GM23338 (cell line): Measurements from ENCODE around the gene RSRC1. TPM values are rescaled to one million over a fixed set of nuclear protein-coding genes. Genes with fewer than 3 reads are reported as not detected.

Source experiments
- ATAC-seq: fragments of 200-7000 bp; cut with Tn5 transposase; 3 replicates; pipeline ENCODE4 v1.9.1; 2020
- DNase-seq: peaks from one replicate; pipeline ENCODE4 v3.0.0-alpha.2; 2015; ENCODE audit warnings: low spot score
- H2AFZ ChIP-seq: fragments of 200-600 bp; sonication (generic); 2 replicates; pipeline ENCODE4 v1.8.0; 2016; ENCODE audit warnings: antibody characterized with exemption, mild to moderate bottlenecking, moderate library complexity
- H3F3A ChIP-seq: fragments of 200-600 bp; sonication (generic); replicated peaks from 2 replicates; pipeline ENCODE4 v1.8.0; 2017; ENCODE audit warnings: antibody characterized with exemption, mixed run types, low read depth
- H3K27ac ChIP-seq: fragments of 200-600 bp; sonication (generic); 2 replicates; pipeline ENCODE4 v1.6.1; 2016; ENCODE audit warnings: low read depth
- H3K27me3 ChIP-seq: fragments of 200-600 bp; sonication (generic); 2 replicates; pipeline ENCODE4 v1.8.0; 2016; ENCODE audit warnings: mild to moderate bottlenecking, mixed run types, moderate library complexity; ENCODE audit not compliant: insufficient read depth
- H3K36me3 ChIP-seq: fragments of 200-600 bp; sonication (generic); 2 replicates; pipeline ENCODE4 v1.8.0; 2016; ENCODE audit warnings: mild to moderate bottlenecking; ENCODE audit not compliant: insufficient read depth
- H3K4me1 ChIP-seq: fragments of 200-600 bp; sonication (generic); 2 replicates; pipeline ENCODE4 v1.8.0; 2016; ENCODE audit warnings: mild to moderate bottlenecking, moderate library complexity; ENCODE audit not compliant: insufficient read depth
- H3K4me2 ChIP-seq: fragments of 200-600 bp; sonication (generic); 2 replicates; pipeline ENCODE4 v1.7.1; 2017; ENCODE audit warnings: mixed run types
- H3K4me3 ChIP-seq: fragments of 200-600 bp; sonication (generic); 2 replicates; pipeline ENCODE4 v1.6.1; 2016; ENCODE audit warnings: mixed run types
- H3K79me2 ChIP-seq: fragments of 200-600 bp; sonication (generic); replicated peaks from 2 replicates; pipeline ENCODE4 v1.8.0; 2017; ENCODE audit warnings: mild to moderate bottlenecking; ENCODE audit not compliant: insufficient read depth
- H3K9me2 ChIP-seq: fragments of 200-600 bp; sonication (generic); 2 replicates; pipeline ENCODE4 v1.8.0; 2017; ENCODE audit not compliant: insufficient read depth
- H4K20me1 ChIP-seq: fragments of 200-600 bp; sonication (generic); replicated peaks from 2 replicates; pipeline ENCODE4 v1.8.0; 2017; ENCODE audit warnings: mild to moderate bottlenecking; ENCODE audit not compliant: insufficient read depth
- H3K27ac Mint-ChIP-seq: 2 replicates; pipeline ENCODE4 v1.8.0; 2020; ENCODE audit warnings: inconsistent platforms, mild to moderate bottlenecking, moderate library complexity, mixed read lengths
- H3K27me3 Mint-ChIP-seq: 3 replicates; pipeline ENCODE4 v1.8.0; 2022; ENCODE audit warnings: low read depth, mild to moderate bottlenecking, moderate library complexity, mixed read lengths, inconsistent platforms; ENCODE audit not compliant: insufficient read depth, poor library complexity
- H3K36me3 Mint-ChIP-seq: 3 replicates; pipeline ENCODE4 v1.8.0; 2021; ENCODE audit warnings: low read depth, mild to moderate bottlenecking, inconsistent platforms, moderate library complexity, mixed read lengths
- H3K4me1 Mint-ChIP-seq: 3 replicates; pipeline ENCODE4 v1.8.0; 2020; ENCODE audit warnings: mild to moderate bottlenecking, inconsistent platforms, mixed read lengths
- H3K4me3 Mint-ChIP-seq: 3 replicates; pipeline ENCODE4 v1.8.0; 2021; ENCODE audit warnings: moderate library complexity, mild to moderate bottlenecking, inconsistent platforms, mixed read lengths
- H3K9me3 Mint-ChIP-seq: 3 replicates; pipeline ENCODE4 v1.8.0; 2020; ENCODE audit warnings: moderate library complexity, mild to moderate bottlenecking, inconsistent platforms, mixed read lengths
- CREB1 ChIP-seq: fragments of 250-450 bp; sonication (Bioruptor Pico); IDR thresholded peaks from 2 replicates; pipeline ENCODE4 v1.5.0; 2020; ENCODE audit warnings: low read depth, mild to moderate bottlenecking, moderate library complexity
- EZH2 ChIP-seq: fragments of 200-600 bp; sonication (generic); IDR thresholded peaks from one replicate; pipeline ENCODE4 v1.8.0; 2017; ENCODE audit warnings: antibody characterized with exemption, mild to moderate bottlenecking, low read depth; ENCODE audit not compliant: unreplicated experiment
- EZH2phosphoT487 ChIP-seq: fragments of 200-600 bp; sonication (generic); IDR thresholded peaks from one replicate; pipeline ENCODE4 v1.8.1; 2018; ENCODE audit warnings: antibody characterized with exemption; ENCODE audit not compliant: unreplicated experiment
- JUNB ChIP-seq: IDR thresholded peaks from one replicate; pipeline ENCODE4 v1.6.1; 2016; ENCODE audit warnings: antibody characterized with exemption; ENCODE audit not compliant: unreplicated experiment
- NANOG ChIP-seq: IDR thresholded peaks from 2 replicates; pipeline ENCODE4 v1.6.1; 2016; ENCODE audit warnings: antibody characterized with exemption, borderline replicate concordance
- POLR2AphosphoS5 ChIP-seq: IDR thresholded peaks from 2 replicates; pipeline ENCODE4 v1.6.1; 2016; ENCODE audit warnings: antibody characterized with exemption, low read depth
- STAT1 ChIP-seq: IDR thresholded peaks from one replicate; pipeline ENCODE4 v1.6.1; 2016; ENCODE audit warnings: antibody characterized with exemption; ENCODE audit not compliant: unreplicated experiment
- ZNF114 ChIP-seq: fragments of 250-450 bp; sonication (Bioruptor Pico); IDR thresholded peaks from 2 replicates; pipeline ENCODE4 v1.5.0; 2020; ENCODE audit warnings: mild to moderate bottlenecking, moderate library complexity
- ZNF331 ChIP-seq: fragments of 250-450 bp; sonication (Bioruptor Pico); IDR thresholded peaks from 2 replicates; pipeline ENCODE4 v1.5.0; 2020; ENCODE audit warnings: low read depth, mild to moderate bottlenecking, moderate library complexity
- polyA plus RNA-seq: library from polyadenylated mRNA; unstranded; fragments of >200 nt; fragmentation: Nextera tagmentation; extraction: Ambion mirVana; gene quantifications from 2 replicates; pipeline ENCODE4 v1.2.1, GENCODE V29; 2016
- total RNA-seq: library from RNA; depleted of rRNA; stranded (reverse); fragments of >200 nt; shearing (Covaris generic); gene quantifications from 2 replicates; pipeline ENCODE4 v1.2.3, GENCODE V29; 2014
- TF ChIP-seq, protein P1 (sequence below), 2 experiments: fragments of 200-600 bp in 1 of 2; sonication (generic) in 1 of 2; conservative IDR thresholded peaks; 2 replicates each; pipeline versions ENCODE4 v1.5.1 to v1.6.1; 2016 to 2017; ENCODE audit warnings: antibody characterized with exemption in 2 of 2, low read depth in 2 of 2, mild to moderate bottlenecking in 2 of 2, moderate library complexity in 1 of 2
- TF ChIP-seq, protein P2 (sequence below): fragments of 250-450 bp; sonication (Bioruptor Pico); IDR thresholded peaks from 2 replicates; pipeline ENCODE4 v1.5.0; 2020; ENCODE audit warnings: mild to moderate bottlenecking, moderate library complexity
- TF ChIP-seq, protein P3 (sequence below): IDR thresholded peaks from one replicate; pipeline ENCODE4 v1.6.1; 2018; ENCODE audit warnings: antibody characterized with exemption; ENCODE audit not compliant: unreplicated experiment
- TF ChIP-seq, protein P4 (sequence below): IDR thresholded peaks from 2 replicates; pipeline ENCODE4 v1.6.1; 2016; ENCODE audit warnings: antibody characterized with exemption

Gene RSRC1
- total and polyA plus RNA-seq, 2 experiments from 2014 or later = 32.5 to 76.8 TPM

DNA sequence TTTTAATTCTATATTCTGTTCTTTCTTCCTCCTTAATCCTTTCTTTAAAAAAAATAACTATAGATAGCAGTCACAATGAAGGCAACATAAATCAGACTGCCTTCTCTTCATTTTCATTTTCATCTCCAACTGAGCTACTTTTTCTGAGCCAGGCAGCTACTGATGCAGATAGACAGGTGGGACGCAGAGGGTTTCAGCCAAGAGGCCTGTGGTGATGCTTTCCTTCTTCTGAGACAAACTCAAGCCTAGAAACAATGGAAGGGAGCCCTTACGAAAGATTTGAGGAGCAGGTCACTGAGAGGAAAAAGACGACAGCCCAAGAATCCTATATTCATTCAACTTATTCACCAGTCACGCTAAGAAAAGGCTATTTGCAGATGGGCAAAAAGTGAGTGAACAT, 241.1 kb downstream of the RSRC1 start:
- H4K20me1 ChIP-seq = no peaks in the 10 kb centered on the region
- 0 out of 3 replicates have a peak, but pooled peaks cover 2% of the 10 kb centered on the region for H3K4me1 Mint-ChIP-seq

More for the DNA sequence above, 241.1 kb downstream of the RSRC1 start:
- no peaks in the 10 kb centered on the region for H3K27me3 Mint-ChIP-seq
- no peaks in the 10 kb centered on the region for H3K36me3 ChIP-seq
- H3K9me3 Mint-ChIP-seq = no peaks in the 10 kb centered on the region
- no peak overlapping the region for H3K27ac ChIP-seq
- no peaks in the 10 kb centered on the region for H3K9me2 ChIP-seq
- no peaks in the 10 kb centered on the region for H3K36me3 Mint-ChIP-seq
- no peaks in the 10 kb centered on the region for H3F3A ChIP-seq
- no peak overlapping the region; the same call in 1 of the 2 replicates for H3K27ac Mint-ChIP-seq
- H3K4me3 Mint-ChIP-seq = no peak overlapping the region
- H3K4me1 ChIP-seq = no peaks in the 10 kb centered on the region
- no peak for DNase-seq
- TF ChIP-seq, protein P1, sequence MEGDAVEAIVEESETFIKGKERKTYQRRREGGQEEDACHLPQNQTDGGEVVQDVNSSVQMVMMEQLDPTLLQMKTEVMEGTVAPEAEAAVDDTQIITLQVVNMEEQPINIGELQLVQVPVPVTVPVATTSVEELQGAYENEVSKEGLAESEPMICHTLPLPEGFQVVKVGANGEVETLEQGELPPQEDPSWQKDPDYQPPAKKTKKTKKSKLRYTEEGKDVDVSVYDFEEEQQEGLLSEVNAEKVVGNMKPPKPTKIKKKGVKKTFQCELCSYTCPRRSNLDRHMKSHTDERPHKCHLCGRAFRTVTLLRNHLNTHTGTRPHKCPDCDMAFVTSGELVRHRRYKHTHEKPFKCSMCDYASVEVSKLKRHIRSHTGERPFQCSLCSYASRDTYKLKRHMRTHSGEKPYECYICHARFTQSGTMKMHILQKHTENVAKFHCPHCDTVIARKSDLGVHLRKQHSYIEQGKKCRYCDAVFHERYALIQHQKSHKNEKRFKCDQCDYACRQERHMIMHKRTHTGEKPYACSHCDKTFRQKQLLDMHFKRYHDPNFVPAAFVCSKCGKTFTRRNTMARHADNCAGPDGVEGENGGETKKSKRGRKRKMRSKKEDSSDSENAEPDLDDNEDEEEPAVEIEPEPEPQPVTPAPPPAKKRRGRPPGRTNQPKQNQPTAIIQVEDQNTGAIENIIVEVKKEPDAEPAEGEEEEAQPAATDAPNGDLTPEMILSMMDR (conservative IDR thresholded peaks at IDR 0.05; ENCODE audit: low read depth in 2 of 2) = no peak
- no peak for TF ChIP-seq EZH2
- TF ChIP-seq NANOG = no peak
- TF ChIP-seq, protein P2, sequence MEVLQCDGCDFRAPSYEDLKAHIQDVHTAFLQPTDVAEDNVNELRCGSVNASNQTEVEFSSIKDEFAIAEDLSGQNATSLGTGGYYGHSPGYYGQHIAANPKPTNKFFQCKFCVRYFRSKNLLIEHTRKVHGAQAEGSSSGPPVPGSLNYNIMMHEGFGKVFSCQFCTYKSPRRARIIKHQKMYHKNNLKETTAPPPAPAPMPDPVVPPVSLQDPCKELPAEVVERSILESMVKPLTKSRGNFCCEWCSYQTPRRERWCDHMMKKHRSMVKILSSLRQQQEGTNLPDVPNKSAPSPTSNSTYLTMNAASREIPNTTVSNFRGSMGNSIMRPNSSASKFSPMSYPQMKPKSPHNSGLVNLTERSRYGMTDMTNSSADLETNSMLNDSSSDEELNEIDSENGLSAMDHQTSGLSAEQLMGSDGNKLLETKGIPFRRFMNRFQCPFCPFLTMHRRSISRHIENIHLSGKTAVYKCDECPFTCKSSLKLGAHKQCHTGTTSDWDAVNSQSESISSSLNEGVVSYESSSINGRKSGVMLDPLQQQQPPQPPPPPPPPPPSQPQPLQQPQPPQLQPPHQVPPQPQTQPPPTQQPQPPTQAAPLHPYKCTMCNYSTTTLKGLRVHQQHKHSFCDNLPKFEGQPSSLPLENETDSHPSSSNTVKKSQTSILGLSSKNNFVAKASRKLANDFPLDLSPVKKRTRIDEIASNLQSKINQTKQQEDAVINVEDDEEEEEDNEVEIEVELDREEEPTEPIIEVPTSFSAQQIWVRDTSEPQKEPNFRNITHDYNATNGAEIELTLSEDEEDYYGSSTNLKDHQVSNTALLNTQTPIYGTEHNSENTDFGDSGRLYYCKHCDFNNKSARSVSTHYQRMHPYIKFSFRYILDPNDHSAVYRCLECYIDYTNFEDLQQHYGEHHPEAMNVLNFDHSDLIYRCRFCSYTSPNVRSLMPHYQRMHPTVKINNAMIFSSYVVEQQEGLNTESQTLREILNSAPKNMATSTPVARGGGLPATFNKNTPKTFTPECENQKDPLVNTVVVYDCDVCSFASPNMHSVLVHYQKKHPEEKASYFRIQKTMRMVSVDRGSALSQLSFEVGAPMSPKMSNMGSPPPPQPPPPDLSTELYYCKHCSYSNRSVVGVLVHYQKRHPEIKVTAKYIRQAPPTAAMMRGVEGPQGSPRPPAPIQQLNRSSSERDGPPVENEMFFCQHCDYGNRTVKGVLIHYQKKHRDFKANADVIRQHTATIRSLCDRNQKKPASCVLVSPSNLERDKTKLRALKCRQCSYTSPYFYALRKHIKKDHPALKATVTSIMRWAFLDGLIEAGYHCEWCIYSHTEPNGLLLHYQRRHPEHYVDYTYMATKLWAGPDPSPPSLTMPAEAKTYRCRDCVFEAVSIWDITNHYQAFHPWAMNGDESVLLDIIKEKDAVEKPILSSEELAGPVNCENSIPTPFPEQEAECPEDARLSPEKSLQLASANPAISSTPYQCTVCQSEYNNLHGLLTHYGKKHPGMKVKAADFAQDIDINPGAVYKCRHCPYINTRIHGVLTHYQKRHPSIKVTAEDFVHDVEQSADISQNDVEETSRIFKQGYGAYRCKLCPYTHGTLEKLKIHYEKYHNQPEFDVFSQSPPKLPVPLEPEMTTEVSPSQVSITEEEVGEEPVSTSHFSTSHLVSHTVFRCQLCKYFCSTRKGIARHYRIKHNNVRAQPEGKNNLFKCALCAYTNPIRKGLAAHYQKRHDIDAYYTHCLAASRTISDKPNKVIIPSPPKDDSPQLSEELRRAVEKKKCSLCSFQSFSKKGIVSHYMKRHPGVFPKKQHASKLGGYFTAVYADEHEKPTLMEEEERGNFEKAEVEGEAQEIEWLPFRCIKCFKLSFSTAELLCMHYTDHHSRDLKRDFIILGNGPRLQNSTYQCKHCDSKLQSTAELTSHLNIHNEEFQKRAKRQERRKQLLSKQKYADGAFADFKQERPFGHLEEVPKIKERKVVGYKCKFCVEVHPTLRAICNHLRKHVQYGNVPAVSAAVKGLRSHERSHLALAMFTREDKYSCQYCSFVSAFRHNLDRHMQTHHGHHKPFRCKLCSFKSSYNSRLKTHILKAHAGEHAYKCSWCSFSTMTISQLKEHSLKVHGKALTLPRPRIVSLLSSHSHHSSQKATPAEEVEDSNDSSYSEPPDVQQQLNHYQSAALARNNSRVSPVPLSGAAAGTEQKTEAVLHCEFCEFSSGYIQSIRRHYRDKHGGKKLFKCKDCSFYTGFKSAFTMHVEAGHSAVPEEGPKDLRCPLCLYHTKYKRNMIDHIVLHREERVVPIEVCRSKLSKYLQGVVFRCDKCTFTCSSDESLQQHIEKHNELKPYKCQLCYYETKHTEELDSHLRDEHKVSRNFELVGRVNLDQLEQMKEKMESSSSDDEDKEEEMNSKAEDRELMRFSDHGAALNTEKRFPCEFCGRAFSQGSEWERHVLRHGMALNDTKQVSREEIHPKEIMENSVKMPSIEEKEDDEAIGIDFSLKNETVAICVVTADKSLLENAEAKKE = no peak
- no peak for TF ChIP-seq CREB1 (CRISPR knock-in tag)
- no peak for TF ChIP-seq ZNF114 (CRISPR knock-in tag)
- TF ChIP-seq ZNF331 (CRISPR knock-in tag) = no peak
- TF ChIP-seq, protein P3, sequence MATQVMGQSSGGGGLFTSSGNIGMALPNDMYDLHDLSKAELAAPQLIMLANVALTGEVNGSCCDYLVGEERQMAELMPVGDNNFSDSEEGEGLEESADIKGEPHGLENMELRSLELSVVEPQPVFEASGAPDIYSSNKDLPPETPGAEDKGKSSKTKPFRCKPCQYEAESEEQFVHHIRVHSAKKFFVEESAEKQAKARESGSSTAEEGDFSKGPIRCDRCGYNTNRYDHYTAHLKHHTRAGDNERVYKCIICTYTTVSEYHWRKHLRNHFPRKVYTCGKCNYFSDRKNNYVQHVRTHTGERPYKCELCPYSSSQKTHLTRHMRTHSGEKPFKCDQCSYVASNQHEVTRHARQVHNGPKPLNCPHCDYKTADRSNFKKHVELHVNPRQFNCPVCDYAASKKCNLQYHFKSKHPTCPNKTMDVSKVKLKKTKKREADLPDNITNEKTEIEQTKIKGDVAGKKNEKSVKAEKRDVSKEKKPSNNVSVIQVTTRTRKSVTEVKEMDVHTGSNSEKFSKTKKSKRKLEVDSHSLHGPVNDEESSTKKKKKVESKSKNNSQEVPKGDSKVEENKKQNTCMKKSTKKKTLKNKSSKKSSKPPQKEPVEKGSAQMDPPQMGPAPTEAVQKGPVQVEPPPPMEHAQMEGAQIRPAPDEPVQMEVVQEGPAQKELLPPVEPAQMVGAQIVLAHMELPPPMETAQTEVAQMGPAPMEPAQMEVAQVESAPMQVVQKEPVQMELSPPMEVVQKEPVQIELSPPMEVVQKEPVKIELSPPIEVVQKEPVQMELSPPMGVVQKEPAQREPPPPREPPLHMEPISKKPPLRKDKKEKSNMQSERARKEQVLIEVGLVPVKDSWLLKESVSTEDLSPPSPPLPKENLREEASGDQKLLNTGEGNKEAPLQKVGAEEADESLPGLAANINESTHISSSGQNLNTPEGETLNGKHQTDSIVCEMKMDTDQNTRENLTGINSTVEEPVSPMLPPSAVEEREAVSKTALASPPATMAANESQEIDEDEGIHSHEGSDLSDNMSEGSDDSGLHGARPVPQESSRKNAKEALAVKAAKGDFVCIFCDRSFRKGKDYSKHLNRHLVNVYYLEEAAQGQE = no peak
- no peak for TF ChIP-seq EZH2phosphoT487
- no peak for TF ChIP-seq POLR2AphosphoS5
- TF ChIP-seq, protein P4, sequence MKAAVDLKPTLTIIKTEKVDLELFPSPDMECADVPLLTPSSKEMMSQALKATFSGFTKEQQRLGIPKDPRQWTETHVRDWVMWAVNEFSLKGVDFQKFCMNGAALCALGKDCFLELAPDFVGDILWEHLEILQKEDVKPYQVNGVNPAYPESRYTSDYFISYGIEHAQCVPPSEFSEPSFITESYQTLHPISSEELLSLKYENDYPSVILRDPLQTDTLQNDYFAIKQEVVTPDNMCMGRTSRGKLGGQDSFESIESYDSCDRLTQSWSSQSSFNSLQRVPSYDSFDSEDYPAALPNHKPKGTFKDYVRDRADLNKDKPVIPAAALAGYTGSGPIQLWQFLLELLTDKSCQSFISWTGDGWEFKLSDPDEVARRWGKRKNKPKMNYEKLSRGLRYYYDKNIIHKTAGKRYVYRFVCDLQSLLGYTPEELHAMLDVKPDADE = no peak
- no peak for TF ChIP-seq JUNB
- TF ChIP-seq STAT1 = no peak
- H3K79me2 ChIP-seq = no peaks in the 10 kb centered on the region
- no peak overlapping the region for H3K4me2 ChIP-seq
- ATAC-seq = no peak
- H3K27me3 ChIP-seq = no peaks in the 10 kb centered on the region
- H2AFZ ChIP-seq = no peak overlapping the region
- no peak overlapping the region for H3K4me3 ChIP-seq
